Prostate gland (tissue), 2 donors: ENCODE data around the gene MED12L.

Source experiments
- CTCF ChIP-seq, 4 experiments: fragments of 200-600 bp in 2 of 4; fragments of 450-650 bp in 2 of 4; sonication (generic) in 2 of 4; IDR thresholded peaks; 1 replicate in 3 of 4; 2 replicates in 1 of 4; pipeline ENCODE4 v1.5.1; 2016 to 2019; ENCODE audit warnings: antibody characterized with exemption in 4 of 4, mild to moderate bottlenecking in 2 of 4, moderate library complexity in 2 of 4
- POLR2A ChIP-seq: fragments of 450-650 bp; IDR thresholded peaks from one replicate; pipeline ENCODE4 v1.6.1; 2016; ENCODE audit warnings: antibody characterized with exemption, mild to moderate bottlenecking

GRCh38 chr3:151391720-151392119 is 306.3 kb downstream of the MED12L start:
- TF ChIP-seq POLR2A (no peak), CTCF (IDR thresholded peaks at IDR 0.05) (no peak)
